GM19099 (cell line): ENCODE data around the gene CMTM3.

Source experiments
- POLR2A ChIP-seq: IDR thresholded peaks from 3 replicates; pipeline ENCODE4 v1.6.1; 2011; ENCODE audit warnings: low read depth; ENCODE audit not compliant: insufficient read length; ENCODE audit errors: extremely low read depth

Gene CMTM3

DNA sequence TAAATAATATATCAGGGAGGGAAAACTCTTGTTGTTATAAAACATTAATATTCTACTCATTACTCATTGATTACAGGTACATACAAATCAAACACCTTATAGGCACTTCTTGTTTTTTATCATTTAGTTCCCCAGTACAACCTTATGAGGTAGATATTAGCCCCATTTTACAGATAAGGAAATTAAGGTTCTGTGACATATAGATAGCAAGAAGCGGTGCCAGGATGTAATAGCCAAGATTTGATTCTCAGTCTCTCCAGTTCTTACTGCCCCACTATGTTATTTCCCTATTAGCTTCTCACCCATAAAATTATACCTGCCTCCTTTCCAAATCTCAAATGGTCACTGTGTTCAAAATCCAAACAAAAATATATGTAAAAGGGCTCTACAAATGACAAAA, 36.9 kb downstream of the CMTM3 start:
- TF ChIP-seq POLR2A, result no peak

GRCh38 chr16:66647866-66648265, 43.4 kb downstream of the CMTM3 start:
- TF ChIP-seq POLR2A, result no peak

DNA sequence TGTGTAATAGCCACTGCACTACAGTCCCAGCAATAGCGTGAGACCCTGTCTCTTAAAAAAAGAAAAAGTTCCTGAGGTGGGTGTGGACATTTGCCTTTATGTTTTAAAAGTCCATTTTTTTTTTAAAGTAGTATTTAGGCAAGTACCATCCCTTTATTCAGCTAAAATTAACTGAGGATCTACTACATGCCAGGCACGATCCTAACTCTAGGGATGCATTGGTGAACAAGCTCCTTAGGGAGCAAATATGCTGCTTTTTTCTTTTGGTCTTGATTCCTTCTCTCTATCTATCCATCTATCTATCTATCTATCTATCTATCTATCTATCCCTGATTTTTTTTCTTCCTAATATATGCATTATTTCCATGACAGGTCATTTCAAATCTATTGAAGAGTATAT, 44.7 kb downstream of the CMTM3 start:
- no peak for TF ChIP-seq POLR2A

DNA sequence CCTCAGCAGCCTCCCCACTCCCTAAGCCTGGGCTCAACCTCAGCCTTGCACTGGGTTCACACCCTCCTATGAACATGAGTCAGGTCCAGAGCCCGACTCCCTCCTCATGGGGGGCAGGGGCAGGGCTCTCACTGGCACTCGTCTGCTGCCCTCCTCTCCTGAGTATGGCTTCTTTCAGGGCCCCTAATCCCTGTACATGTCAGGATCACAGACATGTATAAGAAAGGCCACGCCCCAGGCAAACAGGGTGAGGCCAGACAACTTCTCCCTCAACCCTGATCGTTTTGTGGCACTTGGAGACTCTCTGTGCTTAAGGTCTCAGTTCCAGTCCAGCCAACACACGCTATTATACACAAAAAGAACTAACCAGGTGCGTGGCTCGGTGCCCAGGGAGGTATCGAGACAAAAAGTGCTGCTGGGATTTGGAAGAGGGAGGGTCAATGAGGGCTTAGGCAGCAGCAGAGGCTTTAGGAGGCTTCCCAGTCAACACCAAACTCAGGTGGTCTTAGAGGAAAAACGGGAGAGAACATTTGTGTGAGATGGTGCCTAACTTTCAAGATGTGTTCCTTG, 45.2 kb downstream of the CMTM3 start:
- no peak for TF ChIP-seq POLR2A

GRCh38 chr16:66650707-66651473, 46.4 kb downstream of the CMTM3 start:
- TF ChIP-seq POLR2A, result no peak

DNA sequence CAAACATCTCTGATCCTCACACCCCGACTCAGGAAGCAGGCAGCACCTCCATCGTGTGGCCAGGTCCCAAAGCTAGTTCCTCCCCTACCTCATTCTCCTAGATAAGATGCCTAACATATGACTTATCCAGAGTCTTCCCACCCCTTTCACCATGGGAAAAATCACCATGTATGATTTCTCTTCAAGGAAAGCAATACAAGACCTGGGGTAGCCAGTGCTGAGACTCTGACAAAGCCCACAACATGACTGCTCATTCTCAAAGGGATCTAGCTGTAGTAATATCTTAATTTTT, 46.9 kb downstream of the CMTM3 start:
- TF ChIP-seq POLR2A, result no peak

DNA sequence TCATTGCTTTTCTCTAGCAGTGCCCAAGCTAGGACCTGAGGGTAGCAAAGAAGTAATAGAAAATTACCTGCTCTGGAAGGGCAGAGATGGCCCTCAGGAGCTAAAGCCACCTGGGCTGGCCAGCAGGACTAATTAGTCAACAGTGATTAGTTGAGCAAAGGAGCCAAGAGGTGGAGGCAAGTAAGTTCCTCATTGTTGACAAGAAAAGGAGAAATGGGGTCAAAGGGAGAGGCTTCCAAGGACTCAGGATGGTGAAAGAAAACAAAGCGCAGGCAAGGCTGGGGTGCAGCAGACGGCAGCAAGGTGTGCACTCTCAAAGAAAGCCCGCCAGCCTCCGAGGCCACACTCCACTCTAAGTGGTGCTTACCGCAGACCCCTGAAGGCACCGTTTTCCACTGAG, 47.5 kb downstream of the CMTM3 start:
- no peak for TF ChIP-seq POLR2A

DNA sequence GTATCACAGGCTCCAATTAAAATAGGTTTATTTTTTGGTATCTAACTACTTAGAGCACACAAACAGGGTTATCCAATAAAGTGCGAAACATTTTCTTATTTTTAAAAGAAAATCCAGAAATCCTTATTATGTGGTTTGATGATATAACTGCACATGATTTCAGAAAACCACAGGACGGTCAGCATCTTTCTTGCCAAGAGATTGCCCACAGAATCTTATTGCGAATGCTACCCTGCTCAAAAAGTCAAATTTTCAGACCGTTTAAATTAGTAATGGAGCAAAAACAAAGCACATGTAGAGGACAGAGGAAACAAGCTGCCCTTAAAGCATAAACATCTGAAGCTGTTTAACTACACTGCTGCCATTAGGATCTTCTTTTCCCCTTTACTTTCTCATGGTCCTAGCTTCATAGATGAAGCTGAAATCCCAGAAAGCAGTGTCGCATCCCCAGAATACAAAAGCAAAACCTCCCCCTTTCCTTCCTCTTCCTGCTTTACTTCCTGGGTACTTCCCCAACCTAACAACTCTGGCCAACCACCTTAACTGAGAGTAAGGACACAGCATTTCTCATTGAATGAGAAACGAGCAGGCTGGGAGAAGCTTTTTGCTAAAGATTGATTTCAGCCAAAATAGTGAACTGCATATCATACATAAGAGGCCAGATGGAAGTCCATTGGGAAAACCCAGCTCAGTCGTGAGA, 48.3 kb downstream of the CMTM3 start:
- no peak for TF ChIP-seq POLR2A

- TF ChIP-seq POLR2A, result no peak
Measured at GRCh38 chr16:66653581-66654350, 49.3 kb downstream of the CMTM3 start.

GRCh38 chr16:66656547-66656946, 52.0 kb downstream of the CMTM3 start:
- no peak for TF ChIP-seq POLR2A

DNA sequence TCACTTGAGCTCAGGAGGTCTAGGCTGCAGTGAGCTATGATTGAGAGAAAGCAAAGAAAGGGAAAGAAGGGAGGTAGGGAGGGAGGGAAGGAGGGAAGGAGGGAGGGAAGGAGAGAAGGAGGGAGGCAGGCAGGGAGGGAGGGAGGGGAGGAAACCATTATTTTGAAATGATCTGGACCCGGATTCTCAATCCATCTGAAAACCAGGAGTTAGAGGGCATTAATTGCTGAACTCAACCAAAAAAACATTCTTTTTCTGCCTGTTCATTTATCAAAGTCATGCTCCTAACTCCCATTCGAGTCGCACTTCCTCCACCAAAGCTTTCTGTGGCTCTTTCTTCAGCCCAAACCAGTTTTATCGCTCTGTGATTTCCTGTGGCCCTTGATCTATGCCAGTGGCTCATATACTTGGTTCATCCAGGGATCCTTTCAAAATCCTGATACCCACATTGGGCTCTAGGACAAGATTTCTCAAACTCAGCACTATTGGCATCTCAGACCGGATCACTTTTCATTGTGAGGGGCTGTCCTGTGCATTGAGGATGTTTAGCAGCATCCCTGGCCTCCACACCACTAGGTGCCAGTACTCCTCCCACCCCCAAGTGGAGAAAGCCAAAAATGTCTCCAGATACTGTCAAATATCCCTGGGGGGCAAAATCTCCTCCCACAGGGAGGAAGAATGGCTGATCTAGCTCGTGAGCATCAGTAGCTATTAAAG, 53.8 kb downstream of the CMTM3 start:
- TF ChIP-seq POLR2A, result no peak

- TF ChIP-seq POLR2A, result no peak
Measured at GRCh38 chr16:66658860-66659190, 54.3 kb downstream of the CMTM3 start.

DNA sequence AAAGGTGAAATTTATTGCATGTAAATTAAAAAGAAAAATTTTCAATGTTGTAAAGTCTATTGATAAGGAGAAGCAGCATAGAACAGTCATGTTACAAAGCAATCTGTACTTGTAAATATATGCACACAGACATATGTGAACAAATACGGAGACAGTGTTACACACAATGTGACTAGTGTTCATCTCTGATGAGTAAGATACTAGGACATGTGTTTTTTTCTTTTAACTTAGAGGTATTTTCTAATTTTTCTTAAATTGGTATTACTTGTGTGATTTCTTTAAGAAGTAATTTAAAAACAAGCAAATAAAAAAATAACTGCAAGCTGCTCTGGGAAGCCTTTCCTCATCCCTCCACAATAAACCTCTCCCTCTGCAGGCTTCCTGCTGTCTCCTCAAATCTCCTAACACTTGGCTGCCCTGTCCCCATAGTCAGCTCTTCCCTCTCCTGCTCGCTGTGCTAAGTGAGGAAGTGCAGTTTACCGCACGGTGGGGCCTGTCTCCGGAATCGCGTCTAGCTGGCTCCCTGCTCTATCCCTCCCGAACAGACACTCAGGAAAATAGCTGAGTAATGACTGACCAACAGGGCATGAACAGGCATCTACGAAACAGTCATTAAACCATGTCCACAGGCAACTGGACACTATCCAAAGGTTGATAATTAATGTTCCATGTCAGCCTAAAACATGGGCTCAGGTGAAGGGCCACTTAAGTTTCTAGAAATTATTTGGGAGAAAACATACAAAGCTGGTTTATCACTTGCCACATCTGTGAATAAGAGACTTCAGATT, 56.1 kb downstream of the CMTM3 start:
- no peak for TF ChIP-seq POLR2A

DNA sequence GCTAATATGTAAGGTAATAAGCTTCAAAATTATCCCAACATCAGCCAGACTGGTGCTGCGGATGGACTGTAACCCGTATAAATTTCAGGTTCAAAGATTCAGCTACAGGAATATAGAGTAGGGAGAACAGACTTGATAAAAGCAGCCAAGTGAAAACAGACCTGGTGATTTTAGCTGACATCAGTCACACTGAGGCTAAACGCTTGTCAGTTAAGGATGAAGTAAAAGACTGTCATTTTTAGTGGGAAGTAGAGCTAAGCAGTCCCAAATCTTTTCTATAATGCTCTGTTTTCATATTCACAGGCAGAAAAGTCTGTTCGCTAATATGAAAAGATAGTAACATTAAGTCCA, 56.7 kb downstream of the CMTM3 start:
- no peak for TF ChIP-seq POLR2A

GRCh38 chr16:66662445-66663194, 58.1 kb downstream of the CMTM3 start:
- no peak for TF ChIP-seq POLR2A
